Naive thymus-derived CD8-positive, alpha-beta T cell (primary cell): Measurements from ENCODE around the gene EXOC4. TPM values are rescaled to one million over a fixed set of nuclear protein-coding genes. Genes with fewer than 3 reads are reported as not detected.

Experiments used
- ATAC-seq, 2 donors: fragments of 150-1000 bp; cut with Tn5 transposase in 1 of 2; sonication (Bioruptor Pico), chemical (Tn5 transposase) in 1 of 2; 1 replicate in 1 of 2; 2 replicates in 1 of 2; pipeline ENCODE4 v1.10.0; 2021; ENCODE audit warnings: mild to moderate bottlenecking in 2 of 2, moderate library complexity in 2 of 2
- POLR2A ChIA-PET: fragments of 350-600 bp; sonication (Branson Sonifier 250); formaldehyde crosslinking; loops from one replicate; lab custom pipeline; 2021; ENCODE audit warnings: antibody characterized with exemption; lab: Charles Lee
- DNase-seq, 10 donors: peaks; one replicate each; pipeline versions ENCODE4 v3.0.0 to v3.0.0-alpha.2; 2020 to 2022
- H3K27ac Mint-ChIP-seq, 10 donors: one replicate each; pipeline ENCODE4 v1.8.0; 2020 to 2022; ENCODE audit warnings: mild to moderate bottlenecking in 10 of 10, mixed read lengths in 10 of 10, moderate library complexity in 4 of 10, inconsistent platforms in 1 of 10
- H3K27me3 Mint-ChIP-seq, 5 donors: one replicate each; pipeline ENCODE4 v1.8.0; 2021 to 2022; ENCODE audit warnings: mixed read lengths in 5 of 5
- H3K36me3 Mint-ChIP-seq, 3 donors: one replicate each; pipeline ENCODE4 v1.8.0; 2020 to 2022; ENCODE audit warnings: mixed read lengths in 3 of 3, mild to moderate bottlenecking in 2 of 3, inconsistent platforms in 1 of 3
- H3K4me1 Mint-ChIP-seq, 4 donors: one replicate each; pipeline ENCODE4 v1.8.0; 2021 to 2022; ENCODE audit warnings: mixed read lengths in 4 of 4
- H3K4me3 Mint-ChIP-seq, 10 donors: one replicate each; pipeline ENCODE4 v1.8.0; 2020 to 2022; ENCODE audit warnings: mild to moderate bottlenecking in 10 of 10, mixed read lengths in 10 of 10, moderate library complexity in 6 of 10, inconsistent platforms in 1 of 10
- H3K9me3 Mint-ChIP-seq, 9 donors: one replicate each; pipeline ENCODE4 v1.8.0; 2020 to 2022; ENCODE audit warnings: mixed read lengths in 9 of 9, mild to moderate bottlenecking in 3 of 9, inconsistent platforms in 1 of 9, moderate library complexity in 1 of 9
- polyA plus RNA-seq, 3 donors: library from polyadenylated mRNA; unstranded; fragments of 300-500 nt; fragmentation: Illumina TruSeq; gene quantifications; one replicate each; pipeline ENCODE4 v1.2.3, GENCODE V29; 2021
- total RNA-seq, 8 experiments: library from RNA in 2 of 8; stranded (reverse) in 2 of 8; gene quantifications; one replicate each; pipeline ENCODE4 v1.2.3 and lab custom pipeline; 2021 to 2026

The EXOC4 gene
- total and polyA plus RNA-seq, 5 experiments from 2014 or later: 29.4 to 68.6 (median 42.4) TPM

DNA sequence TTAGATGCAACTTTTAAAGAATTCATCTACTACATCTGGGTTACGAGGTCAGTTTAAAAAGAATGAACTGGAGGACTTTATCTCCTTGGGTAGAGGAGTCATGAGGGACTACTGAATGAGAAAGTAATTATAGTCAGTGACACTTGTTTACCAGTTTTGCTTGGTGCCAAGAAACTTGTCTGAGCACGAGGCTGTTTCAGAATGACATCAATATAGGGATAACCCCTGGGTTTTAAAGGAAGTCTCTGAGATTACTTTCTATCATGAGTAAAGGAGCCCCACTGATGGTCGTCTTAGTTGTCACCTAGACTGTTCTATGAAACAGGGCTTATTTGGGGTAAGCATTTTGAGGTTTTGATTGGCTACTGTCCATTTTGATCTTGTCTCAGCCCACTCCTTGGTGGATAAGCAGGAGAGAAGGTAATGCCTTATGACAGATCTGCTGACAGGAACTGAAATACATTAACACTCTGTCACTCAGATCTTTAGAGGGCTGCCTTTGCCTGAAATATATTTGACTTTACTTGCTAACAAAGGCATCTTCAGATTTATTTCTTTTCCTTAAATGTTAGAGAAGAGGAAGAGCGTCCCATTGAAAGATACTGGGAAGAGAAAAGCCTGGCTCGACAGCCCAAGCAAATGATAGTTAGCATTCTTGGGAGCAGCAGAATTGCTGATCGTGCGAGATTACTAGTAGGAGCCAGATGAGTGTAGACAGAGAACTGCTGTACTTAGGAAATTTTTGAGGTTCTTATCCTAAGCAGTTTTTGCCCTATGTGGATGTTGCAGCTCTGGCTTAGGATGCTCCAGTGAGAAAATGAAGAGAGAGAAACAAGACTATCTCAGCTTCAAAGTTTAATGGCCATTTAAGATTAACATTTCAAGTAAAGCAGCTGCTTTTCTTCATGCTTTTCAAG is 575.1 kb downstream of the EXOC4 start:
- no peak overlapping the region for H3K27ac Mint-ChIP-seq
- POLR2A ChIA-PET: no interaction called here
- H3K9me3 Mint-ChIP-seq: peaks cover 0 to 16% (median 11%) of the 10 kb centered on the region in 9 donors
- H3K27me3 Mint-ChIP-seq: no peaks in the 10 kb centered on the region
- ATAC-seq: no peak
- DNase-seq: no peak
- H3K4me1 Mint-ChIP-seq: peaks cover 2 to 16% (median 10%) of the 10 kb centered on the region in 4 donors
- H3K4me3 Mint-ChIP-seq: no peak overlapping the region
- H3K36me3 Mint-ChIP-seq: peaks cover 20 to 40% (median 31%) of the 10 kb centered on the region in 3 donors

DNA sequence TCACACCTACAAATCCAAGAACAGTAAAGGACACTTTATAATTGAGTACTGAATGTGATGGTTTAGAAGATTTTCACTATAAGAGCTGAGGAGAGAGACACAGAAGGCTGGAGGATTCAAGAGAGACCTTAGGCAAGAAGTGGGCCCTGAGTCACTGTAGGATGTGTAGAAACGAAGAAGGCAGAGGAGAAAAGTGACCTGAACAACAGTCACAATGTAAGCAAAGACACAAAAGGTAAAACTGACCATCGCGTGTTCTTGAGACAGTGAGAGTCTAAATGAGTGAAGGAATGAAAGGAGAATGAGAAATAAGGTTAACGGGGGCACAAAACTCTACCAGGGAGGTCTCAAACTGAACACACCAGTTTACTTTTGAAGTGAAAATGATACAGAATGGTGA is 576.0 kb downstream of the EXOC4 start:
- Mint-ChIP-seq H3K4me3 (no peak overlapping the region), H3K27me3 (no peaks in the 10 kb centered on the region), H3K36me3 (peaks cover 17 to 37% (median 33%) of the 10 kb centered on the region in 3 donors), H3K27ac (no peak overlapping the region), H3K9me3 (peaks cover 0 to 16% (median 11%) of the 10 kb centered on the region in 9 donors), H3K4me1 (peaks cover 2 to 10% (median 7%) of the 10 kb centered on the region in 4 donors)
- no peak for DNase-seq
- POLR2A ChIA-PET: no interaction called here
- ATAC-seq: no peak

DNA sequence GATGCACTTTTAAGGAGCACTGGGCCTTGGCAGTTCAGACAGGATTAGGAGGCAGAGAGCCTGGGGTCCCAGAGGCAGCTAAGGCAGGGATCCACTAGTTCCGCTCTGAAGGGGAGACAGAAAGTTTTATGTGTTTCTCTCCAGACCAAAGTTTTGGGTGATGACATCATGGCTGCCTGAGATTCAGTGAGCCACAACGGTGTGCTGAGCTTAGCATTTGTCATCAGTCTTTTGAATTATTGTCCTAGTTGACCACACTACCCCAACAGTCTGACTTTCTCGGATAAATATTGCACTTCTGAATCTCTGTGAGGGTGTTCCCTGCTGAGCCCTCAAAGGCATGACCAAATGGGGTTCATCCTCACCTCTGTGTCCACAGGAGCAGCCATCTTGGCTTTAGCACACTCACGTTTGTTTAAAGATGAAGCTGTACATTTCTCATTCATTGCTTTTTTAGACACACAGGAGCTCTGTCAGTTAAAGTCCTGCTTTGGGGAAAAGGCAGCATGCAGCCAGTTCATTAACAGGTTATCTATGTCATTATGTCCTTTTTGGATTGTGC is 576.5 kb downstream of the EXOC4 start:
- Mint-ChIP-seq H3K27ac (no peak overlapping the region), H3K36me3 (peaks cover 17 to 37% (median 34%) of the 10 kb centered on the region in 3 donors), H3K4me3 (no peak overlapping the region), H3K27me3 (no peaks in the 10 kb centered on the region), H3K9me3 (peaks cover 0 to 16% (median 11%) of the 10 kb centered on the region in 9 donors), H3K4me1 (peaks cover 0 to 5% (median 2%) of the 10 kb centered on the region in 4 donors)
- POLR2A ChIA-PET: no interaction called here
- DNase-seq: no peak
- no peak for ATAC-seq

DNA sequence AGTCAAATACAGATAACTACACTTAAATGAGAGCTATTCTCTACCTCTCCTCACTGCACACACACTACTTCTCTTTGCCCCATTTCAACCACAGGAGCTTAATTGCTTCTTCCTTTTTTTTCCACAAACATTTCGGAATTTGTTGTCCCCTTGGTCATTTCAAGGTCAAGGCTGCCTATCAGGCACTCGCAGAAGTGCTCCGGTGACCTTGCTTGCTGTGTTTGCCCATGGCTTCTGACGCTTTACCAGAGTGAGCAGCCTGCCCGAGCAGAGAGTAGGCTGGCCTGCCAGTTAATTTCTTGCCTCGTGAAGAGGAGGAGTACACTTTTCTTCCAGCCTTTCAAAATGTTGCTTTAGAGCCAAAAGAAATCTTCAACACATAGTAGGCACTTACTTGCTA is 577.2 kb downstream of the EXOC4 start:
- Mint-ChIP-seq H3K27me3 (no peaks in the 10 kb centered on the region), H3K27ac (no peak overlapping the region), H3K9me3 (peaks cover 0 to 16% (median 11%) of the 10 kb centered on the region in 9 donors), H3K36me3 (peaks cover 17 to 34% (median 33%) of the 10 kb centered on the region in 3 donors), H3K4me1 (no peaks in the 10 kb centered on the region), H3K4me3 (no peak overlapping the region)
- POLR2A ChIA-PET: no interaction called here
- DNase-seq (no peak), ATAC-seq (no peak)

DNA sequence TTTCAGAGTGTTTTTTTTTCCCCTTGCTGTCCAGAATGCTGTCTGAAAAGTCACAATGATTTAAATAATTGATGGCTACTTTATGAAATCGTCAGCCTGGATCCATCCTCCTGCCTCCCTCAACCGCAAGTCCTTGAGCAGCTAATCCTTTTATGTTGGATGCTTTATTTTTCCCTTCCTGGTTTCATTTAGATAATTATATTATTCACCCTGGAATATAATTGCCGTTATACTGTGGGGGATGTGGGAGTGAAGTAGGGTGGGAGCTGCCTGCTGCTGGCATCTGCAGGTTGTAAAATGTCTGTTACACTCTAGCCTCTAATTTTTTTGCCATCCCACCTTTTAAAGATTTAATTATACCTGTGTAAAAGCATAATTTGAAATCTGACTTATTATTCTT is 583.8 kb downstream of the EXOC4 start:
- H3K27me3 Mint-ChIP-seq: no peaks in the 10 kb centered on the region
- DNase-seq (no peak), ATAC-seq (no peak)
- peaks cover 0 to 18% (median 8%) of the 10 kb centered on the region in 9 donors for H3K9me3 Mint-ChIP-seq
- no peak overlapping the region for H3K27ac Mint-ChIP-seq
- H3K4me1 Mint-ChIP-seq: peaks cover 0 to 6% (median under 1%) of the 10 kb centered on the region in 4 donors
- H3K4me3 Mint-ChIP-seq: no peak overlapping the region
- H3K36me3 Mint-ChIP-seq: peaks cover 21 to 54% (median 33%) of the 10 kb centered on the region in 3 donors
- POLR2A ChIA-PET: no interaction called here

DNA sequence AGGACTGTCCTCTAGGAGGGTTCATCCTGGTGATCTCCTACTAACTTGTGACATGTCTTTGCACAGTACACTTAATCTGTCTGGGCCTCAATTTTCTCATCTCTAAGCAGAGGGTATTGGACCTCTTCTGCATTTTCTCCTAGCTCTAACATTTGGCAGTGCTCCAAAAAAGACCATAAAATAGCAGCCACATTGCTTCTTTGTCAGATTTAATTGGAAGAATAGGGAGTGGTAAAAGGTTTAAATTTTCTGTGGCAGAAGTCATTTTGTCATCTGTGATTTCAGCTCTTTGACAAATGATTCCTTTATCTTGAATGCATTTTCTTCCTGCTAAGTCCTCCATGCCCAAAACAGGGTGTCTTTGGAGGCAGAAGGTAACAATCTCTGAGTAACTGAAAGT is 584.3 kb downstream of the EXOC4 start:
- Mint-ChIP-seq H3K9me3 (peaks cover 0 to 12% (median 6%) of the 10 kb centered on the region in 9 donors), H3K36me3 (peaks cover 15 to 58% (median 32%) of the 10 kb centered on the region in 3 donors), H3K27me3 (no peaks in the 10 kb centered on the region), H3K4me3 (no peak overlapping the region), H3K4me1 (peaks cover 0 to 6% (median under 1%) of the 10 kb centered on the region in 4 donors), H3K27ac (peak overlapping the region in 1 of 10 donors; percentile 19)
- no peak for DNase-seq
- ATAC-seq: no peak
- POLR2A ChIA-PET: no interaction called here

DNA sequence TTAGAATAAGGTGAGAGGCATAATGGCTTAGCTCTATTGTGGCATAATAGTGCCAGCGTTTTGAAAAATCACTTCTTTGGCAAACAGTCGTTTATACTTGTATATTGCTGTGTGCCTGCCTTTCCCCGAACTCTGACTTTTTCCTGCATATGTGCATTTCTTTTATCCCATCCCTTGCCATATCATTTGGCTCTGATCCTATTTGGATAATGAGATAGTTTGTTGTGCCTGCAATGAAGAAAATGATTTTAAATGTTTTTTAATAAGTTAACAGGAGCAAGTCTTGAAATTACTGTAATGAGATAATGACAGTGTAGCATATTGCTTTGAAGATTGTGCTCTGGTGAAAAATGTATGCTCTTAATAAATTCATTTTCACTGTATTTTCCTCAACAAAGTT is 586.2 kb downstream of the EXOC4 start:
- Mint-ChIP-seq H3K36me3 (peaks cover 12 to 52% (median 23%) of the 10 kb centered on the region in 3 donors), H3K27me3 (no peaks in the 10 kb centered on the region), H3K9me3 (peaks cover 0 to 7% (median 5%) of the 10 kb centered on the region in 9 donors), H3K27ac (no peak overlapping the region), H3K4me3 (no peak overlapping the region), H3K4me1 (peaks cover 0 to 6% (median under 1%) of the 10 kb centered on the region in 4 donors)
- DNase-seq (no peak), ATAC-seq (no peak)
- POLR2A ChIA-PET: no interaction called here

DNA sequence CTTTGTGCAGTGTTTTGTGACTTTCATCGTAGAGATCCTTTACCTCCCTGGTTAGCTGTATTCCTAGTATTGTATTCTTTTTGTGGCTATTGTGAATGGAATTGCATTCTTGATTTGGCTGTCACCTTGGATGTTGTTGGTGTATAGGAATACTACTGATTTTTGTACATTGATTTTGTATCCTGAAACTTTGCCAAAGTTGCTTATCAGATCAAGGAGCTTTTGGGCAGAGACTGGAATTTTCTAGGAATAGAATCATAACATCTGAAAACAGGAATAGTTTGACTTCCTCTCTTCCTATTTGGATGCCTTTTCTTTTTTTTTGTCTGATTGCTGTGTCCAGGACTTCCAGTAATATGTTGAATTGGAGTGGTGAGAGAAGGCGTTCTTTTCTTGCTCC is 590.5 kb downstream of the EXOC4 start:
- Mint-ChIP-seq H3K27ac (peak overlapping the region in 1 of 10 donors; percentile 40), H3K4me3 (no peak overlapping the region), H3K27me3 (no peaks in the 10 kb centered on the region), H3K9me3 (peaks cover 0 to 7% (median 5%) of the 10 kb centered on the region in 9 donors), H3K4me1 (peaks cover 0 to 20% (median 8%) of the 10 kb centered on the region in 4 donors), H3K36me3 (peaks cover 12 to 42% (median 17%) of the 10 kb centered on the region in 3 donors)
- ATAC-seq (no peak), DNase-seq (no peak)
- POLR2A ChIA-PET: no interaction called here

DNA sequence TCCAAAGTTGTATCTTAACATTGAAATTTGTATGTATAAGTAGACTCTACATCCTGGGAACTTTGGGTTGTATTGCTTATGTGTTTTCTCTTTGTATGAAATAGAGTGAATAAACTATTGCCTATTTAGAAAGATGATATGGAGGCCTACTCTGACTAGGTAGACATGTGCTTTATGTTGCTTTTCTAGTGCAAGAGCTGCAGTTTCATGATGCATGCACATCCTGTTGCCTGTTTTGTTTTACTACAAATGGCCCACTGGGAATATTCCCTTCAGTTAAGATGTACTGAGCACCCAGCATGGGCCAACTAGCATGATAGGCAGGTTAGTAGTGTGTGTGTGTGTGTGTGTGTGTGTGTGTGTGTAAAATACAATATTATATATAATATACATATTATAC is 592.1 kb downstream of the EXOC4 start:
- DNase-seq: no peak
- H3K27me3 Mint-ChIP-seq: no peaks in the 10 kb centered on the region
- H3K36me3 Mint-ChIP-seq: peaks cover 4 to 32% (median 18%) of the 10 kb centered on the region in 3 donors
- H3K9me3 Mint-ChIP-seq: peaks cover 0 to 7% (median 3%) of the 10 kb centered on the region in 9 donors
- POLR2A ChIA-PET: no interaction called here
- peaks cover 0 to 20% (median 8%) of the 10 kb centered on the region in 4 donors for H3K4me1 Mint-ChIP-seq
- ATAC-seq: no peak
- no peak overlapping the region for H3K4me3 Mint-ChIP-seq
- H3K27ac Mint-ChIP-seq: no peak overlapping the region

DNA sequence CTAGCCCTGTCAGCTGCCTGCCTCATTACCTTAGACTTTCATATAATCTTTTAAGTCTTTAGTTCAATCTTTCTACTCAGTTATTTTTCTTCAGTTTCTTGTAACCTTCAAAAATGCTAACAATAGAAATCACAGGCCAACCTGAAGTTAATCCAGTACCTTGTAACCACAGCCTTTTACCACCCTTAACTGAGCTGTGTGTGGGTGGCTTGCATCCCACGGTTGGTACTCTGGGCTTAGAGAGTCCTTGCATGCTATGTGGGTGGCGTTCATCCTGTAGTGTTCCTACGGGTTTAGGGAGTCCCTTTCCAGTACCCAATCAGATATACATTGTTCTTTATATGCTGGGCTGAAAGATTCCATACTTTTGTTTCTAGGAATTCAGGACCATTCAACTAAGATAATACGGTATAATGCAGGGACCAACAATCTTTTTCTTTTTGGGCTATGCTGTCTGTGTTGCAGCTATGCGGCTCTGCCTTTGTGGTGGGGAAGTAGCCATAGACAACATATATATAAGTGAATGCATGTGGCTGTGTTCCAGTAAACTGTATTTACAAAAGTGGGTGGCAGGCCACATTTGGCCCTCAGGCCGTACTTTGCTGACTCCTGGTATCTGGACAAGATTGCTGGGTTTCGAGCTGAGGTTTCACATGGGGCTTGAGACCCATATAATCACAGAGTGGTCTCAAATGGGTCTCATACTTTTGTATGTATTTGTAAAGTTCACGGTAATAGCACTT is 593.5 kb downstream of the EXOC4 start:
- POLR2A ChIA-PET: no interaction called here
- ATAC-seq (no peak), DNase-seq (no peak)
- Mint-ChIP-seq H3K27me3 (no peaks in the 10 kb centered on the region), H3K27ac (peak overlapping the region in 1 of 10 donors; percentile 39), H3K9me3 (peaks cover 0 to 5% (median 0%) of the 10 kb centered on the region in 9 donors), H3K4me3 (no peak overlapping the region), H3K36me3 (peaks cover 0 to 25% (median 14%) of the 10 kb centered on the region in 3 donors), H3K4me1 (peaks cover 0 to 25% (median 8%) of the 10 kb centered on the region in 4 donors)

DNA sequence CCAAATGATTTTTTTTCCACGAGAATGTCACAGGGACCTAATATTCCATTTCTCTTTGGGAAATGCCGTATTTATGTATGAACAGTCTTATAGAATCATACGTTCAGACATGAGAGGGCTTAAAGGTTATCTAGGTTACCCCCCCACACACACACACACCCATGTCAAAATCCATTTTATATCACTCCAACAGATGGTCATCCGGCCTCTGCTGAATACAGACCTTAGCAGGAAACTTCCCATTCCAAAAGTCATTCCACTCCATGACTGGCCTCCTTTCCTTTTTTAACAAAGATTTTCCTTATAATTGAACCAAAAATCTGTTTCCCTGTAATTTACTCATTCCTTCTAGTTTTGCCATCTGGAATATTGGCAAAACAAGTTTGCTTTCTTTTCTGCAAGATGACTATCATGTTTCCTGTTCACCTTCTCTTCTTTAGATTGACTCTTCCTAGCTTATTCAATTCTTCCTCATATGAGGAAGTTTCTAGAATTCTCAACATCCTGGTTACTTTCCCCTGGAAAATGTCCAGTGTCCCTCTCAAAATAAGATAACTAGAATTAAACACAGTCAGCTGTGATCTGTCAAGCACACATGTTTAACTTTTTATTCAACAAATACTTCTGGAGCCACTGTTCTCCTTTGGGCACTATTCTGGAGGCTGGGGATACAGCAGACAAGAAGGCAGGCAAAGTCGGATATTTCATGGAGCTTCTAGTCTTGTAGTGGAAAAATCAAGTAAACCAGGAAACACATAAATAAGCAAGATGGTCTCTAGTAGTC is 597.8 kb downstream of the EXOC4 start:
- POLR2A ChIA-PET: no interaction called here
- DNase-seq: no peak
- Mint-ChIP-seq H3K27me3 (no peaks in the 10 kb centered on the region), H3K4me3 (no peak overlapping the region), H3K27ac (peak overlapping the region in 1 of 10 donors; percentile 13), H3K9me3 (no peaks in the 10 kb centered on the region), H3K36me3 (peaks cover 0 to 20% (median 10%) of the 10 kb centered on the region in 3 donors), H3K4me1 (peaks cover 0 to 12% (median 2%) of the 10 kb centered on the region in 4 donors)
- ATAC-seq: no peak

DNA sequence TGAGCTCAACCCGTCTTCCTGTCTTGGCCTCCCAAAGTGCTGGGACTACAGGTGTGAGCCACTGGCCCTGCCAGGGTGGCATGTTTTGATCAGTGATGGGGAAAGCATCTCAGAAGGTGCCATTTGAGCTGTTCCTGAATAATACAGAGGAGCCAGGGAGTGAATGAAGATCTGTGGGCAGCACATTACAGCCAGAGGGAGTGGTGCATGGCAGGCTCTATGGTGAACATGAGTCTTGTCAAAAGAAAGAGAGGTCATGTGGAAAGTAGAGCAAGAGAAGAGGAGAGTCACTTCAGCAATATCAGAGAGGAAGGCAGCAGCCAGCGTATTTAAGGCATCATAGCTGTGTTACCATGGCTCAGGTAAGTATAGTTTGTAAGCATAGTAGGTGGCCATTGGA is 598.5 kb downstream of the EXOC4 start:
- Mint-ChIP-seq H3K9me3 (no peaks in the 10 kb centered on the region), H3K4me3 (no peak overlapping the region), H3K4me1 (peaks cover 0 to 5% (median 0%) of the 10 kb centered on the region in 4 donors), H3K27me3 (no peaks in the 10 kb centered on the region), H3K36me3 (peaks cover 0 to 20% (median 10%) of the 10 kb centered on the region in 3 donors), H3K27ac (peak overlapping the region in 1 of 10 donors; percentile 16)
- POLR2A ChIA-PET: no interaction called here
- DNase-seq (no peak), ATAC-seq (no peak)
